ENCODE data around the gene POLE.

The POLE gene

DNA sequence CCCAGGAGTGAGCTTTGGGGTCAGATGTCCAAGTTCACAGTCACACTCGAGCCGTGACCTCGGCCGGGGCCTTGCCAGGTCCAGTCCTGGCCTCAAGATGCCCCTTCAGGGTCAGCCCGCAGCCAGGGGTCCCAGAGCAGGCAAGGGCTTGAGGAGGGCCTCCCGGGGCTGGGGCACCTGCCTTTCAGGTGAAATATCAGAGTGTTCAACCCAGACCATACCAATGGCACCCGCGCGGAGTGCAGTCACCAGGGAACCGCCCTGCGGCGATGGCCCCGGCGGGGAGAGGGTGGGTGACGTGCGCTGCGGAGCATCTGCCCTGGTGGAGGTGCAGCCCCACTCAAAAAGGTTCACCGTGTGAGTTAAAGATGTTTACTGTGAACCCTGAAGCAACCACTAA, 93.6 kb downstream of the POLE start:
- no peak for DNase-seq

DNA sequence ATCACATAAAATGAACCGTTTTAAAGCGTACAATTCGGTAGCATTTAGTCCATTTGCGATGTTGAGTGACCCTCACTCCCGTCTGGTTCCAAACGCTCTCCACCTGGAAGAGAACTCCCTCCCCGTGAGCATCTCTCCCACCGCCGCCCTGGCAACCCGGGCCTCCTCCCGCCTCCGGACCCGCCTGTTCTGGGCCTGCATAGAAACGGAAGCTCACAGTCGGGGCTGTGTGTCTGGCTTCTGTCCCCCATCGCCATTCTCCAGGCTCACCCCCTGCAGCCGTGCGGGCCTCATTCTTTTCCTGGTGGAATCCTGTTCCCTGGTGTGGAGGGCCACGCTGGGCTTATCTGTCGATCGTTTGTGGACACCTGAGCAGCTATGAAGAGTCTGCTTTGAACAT, 94.1 kb downstream of the POLE start:
- DNase-seq, result no peak

DNA sequence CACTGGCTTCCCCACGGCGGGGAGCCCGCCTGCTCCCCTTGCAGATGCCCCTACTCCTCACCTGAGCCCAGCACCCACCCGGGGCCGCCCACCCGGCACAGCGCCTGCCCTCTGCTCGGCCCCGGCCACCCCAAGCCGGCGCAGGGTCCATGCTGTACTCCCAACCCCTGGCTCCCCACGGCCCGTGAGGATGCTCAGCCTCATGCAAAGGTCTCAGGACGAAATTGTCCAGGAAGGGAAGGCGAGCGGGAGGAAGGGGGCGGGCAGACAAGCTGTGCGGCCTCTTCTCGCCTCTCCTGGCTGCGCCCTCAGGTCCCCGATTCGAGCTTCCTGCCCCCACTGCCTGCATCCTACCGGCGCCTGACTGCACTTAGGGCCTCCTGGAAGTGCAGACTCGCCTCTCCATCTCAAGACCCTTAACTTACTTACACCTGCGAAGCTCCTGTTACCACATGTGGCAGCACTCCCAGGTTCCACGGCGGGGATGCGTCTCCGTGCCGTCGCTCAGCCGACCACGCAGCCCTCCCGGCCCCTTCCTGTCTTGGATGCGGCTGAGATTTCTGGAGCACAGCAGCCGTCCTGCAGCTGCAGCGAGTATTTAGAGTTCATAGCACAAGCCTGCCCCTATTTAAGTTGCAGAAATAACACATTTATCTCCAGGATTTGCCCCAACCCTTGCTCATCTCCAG, 94.7 kb downstream of the POLE start:
- DNase-seq, result no peak

DNA sequence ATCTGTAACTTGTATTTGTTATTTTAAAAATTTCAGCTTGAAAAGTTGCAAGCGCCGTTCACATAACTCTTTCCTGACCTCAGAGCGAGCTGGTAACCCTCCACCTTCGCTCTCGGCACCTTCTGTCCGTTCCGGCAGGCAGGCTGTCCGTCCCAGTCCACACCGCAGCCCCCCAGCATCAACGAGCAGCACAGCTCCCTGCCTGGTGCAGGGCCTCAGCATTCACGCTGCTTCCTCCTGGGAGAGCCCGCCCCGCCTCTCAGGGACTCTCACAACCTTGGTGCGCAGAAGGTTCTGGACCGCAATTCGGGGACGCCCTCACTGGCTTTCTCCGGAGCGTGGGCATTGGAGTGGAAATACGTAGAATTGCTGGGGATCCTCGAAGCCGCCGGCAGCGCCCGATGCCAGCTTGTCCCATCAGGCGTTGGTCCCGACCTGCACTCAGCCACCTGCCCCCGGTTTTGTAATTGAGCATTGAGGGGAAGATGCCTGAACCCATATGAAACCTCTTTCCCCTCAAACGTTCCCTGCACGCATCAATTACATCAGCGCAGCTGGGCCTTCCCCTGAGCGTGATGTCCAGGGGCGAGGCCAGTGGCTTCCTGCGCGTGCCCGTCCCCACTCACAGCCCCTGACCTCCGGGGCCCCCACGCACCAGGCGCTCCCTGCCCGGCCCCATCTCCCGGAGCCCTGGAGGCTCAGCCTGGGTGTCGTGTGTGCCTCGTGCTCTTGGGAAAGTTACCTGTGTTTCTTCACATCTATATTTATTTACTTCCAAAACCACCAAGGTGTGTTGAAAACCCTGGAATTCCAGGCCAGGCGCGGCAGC, 95.8 kb downstream of the POLE start:
- no peak for DNase-seq

DNA sequence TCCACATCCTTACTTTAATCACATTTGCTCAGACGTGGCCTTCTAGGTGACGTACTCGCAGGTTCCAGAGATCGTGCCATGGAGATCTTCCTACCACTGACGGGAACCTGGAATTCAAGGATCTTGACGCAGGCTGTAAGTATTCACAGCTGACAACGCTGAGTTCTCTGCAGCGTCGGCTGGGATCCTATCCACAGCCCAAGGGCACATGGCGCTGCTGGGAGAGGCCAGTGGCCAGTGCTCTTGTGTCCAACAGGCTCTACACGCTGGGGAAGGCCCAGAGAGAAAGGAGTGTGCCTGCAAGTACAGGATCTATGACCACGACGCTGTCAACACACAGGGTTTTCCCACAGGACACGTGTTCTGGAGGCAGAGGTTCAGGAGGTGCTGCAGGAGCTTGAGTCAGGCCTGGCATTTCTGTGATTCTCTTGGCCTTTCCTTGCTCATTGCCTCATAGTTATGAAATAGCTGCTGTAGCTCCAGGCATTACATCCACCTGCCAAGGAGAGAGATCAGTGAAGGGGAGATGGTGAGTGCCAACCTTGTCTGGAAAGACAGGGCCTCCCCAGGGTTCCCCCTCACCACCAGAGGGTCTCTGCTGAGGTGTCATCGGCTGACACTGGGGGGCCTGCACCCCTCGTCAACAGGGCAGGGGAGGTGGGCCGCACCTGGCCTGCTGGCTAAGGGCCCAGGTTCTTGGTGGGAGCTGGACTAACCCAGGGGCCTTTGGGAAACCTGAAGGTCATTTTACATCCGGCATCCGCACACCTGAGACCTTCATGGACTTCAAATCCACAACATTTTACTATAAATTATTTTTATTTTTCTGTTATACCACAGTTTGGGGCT, 98.1 kb downstream of the POLE start:
- no peak for DNase-seq

DNA sequence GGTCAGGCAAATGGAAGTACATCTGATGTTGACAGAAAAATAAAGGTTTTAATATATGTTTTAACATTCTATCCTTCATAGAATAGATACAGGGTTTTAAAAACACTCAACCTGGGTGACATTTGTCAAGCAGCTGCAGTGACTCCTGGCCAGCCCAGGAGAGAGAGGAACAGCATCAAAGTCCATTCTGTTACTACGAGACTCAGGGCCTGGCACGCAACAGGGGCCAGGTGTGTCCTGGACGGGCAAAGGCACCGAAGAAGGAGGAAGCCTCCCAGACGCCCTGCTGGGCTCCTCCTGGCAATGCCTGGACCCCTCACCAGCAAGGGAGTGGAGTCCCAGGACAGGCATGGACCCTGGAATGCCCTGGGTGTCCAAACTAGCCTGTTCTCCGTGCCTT, 98.8 kb downstream of the POLE start:
- no peak for DNase-seq

DNA sequence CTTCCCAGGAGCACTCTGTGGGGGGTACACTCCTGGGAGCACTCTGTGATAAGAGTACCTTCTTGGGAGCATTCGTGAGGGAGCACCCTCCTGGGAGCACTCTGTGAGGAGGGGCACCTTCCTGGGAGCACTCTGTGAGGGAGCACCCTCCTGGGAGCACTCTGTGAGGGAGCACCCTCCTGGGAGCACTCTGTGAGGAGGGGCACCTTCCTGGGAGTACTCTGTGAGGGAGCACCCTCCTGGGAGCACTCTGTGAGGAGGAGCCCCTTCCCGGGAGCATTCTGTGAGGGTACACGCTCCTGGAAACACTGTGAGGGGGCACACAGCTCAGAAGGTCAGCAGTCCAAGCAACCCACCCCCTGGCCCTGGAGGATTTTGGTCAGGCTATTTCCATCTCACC, 99.4 kb downstream of the POLE start:
- no peak for DNase-seq

DNA sequence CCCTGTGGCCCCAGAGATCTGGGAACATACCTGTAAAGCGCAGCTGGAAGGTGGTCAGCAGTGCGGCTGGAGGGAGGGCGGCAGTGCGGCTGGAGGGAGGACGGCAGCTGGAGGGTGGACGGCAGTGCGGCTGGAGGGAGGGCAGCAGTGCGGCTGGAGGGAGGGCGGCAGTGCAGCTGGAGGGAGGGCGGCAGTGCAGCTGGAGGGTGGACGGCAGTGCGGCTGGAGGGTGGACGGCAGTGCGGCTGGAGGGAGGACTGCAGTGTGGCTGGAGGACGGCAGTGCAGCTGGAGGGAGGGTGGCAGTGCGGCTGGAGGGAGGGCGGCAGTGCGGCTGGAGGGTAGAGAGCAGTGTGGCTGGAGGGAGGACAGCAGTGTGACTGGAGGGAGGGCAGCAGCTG, 100.2 kb downstream of the POLE start:
- no peak for DNase-seq

DNA sequence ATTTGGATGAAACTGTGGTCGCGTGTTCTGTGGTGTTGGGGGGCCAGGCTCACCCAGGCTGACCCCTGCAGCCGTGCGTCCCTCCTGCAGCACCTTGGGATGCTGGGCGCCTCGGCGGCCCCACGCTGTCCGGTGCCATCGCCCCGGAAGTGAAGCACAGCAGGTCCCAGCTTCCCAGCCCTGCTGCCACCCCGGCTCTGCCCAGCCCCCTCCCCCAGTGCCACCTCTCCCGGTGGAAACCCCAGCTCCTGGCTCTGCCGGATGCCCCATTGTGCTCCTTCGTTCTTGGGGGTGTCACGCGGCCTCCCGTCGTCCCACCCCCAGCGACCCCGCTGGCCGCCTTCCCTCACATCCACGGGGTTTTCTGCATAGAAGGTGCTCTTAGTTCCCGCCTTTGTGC, 102.0 kb downstream of the POLE start:
- DNase-seq, result no peak

DNA sequence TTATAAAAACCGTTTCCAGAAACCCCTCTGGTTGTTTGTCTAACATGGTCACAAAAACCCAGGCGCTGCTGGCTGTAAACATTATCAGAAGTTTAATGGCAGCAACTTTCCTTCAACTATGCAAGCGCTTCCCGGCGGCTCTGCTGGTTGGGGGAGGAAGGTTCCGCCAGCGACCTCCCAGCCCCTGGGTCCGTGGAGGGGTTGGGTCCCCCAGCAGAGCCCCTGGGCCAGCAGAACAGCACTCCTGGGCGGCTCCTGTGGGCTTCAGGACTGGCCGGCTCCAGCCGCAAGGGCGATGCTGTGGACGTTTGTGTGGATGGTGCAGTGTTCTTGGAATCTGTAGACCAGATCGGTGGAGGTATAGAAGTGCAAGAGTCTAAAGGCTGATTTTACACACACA, 102.7 kb downstream of the POLE start:
- no peak for DNase-seq

DNA sequence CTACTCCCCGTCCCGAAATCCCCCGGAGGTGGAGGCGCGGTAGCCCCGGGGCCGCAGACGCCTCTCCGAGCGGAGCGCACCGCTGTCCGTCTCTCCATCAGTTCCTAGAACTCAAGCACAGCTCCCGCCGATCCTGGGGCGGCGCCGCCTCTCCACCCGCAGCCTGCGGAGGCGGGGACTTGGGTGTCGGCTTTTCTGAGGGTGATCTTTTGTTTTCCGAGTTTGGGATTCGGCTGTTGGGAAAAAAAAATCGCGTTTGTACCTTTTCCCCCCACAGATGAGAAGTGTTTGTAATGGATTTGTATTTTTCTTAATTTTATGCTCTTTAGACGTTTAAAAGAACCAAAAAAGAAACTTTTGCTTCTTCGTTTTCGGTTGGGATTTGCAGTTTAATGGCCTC, 103.4 kb downstream of the POLE start:
- DNase-seq, result no peak

DNA sequence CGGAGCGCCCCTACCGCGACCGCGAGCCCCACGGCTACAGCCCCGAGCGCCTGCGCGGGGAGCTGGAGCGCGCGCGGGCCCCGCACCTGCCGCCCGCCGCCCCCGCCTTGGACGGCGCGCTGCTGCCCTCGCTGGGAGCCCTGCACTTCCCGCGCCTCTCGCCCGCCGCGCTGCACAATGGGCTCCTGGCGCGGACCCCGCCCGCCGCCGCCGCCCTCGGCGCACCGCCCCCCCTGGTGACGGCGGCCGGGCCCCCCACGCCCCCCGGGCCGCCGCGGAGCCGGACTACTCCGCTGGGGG, 103.8 kb downstream of the POLE start:
- DNase-seq, result no peak

DNA sequence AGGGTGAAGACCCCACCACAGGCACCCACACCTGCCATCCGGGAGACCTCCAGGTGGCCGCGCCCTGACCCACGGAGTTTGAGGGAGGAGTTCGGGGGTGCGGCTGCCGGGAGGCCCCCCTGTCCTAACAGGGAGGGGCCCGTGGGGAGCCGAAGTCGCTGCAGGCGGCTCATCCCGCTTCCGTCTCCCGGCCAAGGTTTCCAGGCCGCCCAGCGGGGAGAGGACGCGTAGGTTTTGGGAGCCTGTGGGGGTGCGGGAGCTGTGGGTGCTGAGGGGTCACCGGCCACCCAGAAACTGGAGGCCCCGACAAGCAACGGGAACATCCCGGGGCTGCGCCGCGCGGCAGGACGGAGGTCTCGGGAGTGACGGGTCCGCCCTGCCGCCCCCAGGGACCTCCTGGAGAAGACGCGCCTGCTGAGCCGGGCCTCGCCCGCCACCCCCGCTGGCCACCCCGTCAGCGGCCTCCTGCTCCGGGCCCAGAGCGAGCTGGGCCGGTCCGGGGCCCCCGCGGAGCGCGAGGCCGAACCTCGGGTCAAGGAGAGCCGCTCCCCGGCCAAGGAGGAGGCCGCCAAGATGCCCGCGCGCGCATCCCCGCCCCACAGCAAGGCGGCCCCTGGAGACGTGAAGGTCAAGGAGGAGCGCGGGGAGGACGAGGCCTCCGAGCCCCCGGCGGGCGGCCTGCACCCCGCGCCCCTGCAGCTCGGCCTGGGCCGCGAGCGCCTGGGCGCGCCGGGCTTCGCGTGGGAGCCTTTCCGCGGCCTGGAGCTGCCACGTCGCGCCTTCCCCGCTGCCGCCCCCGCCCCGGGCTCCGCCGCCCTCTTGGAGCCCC, 104.3 kb downstream of the POLE start:
- no peak for DNase-seq

DNA sequence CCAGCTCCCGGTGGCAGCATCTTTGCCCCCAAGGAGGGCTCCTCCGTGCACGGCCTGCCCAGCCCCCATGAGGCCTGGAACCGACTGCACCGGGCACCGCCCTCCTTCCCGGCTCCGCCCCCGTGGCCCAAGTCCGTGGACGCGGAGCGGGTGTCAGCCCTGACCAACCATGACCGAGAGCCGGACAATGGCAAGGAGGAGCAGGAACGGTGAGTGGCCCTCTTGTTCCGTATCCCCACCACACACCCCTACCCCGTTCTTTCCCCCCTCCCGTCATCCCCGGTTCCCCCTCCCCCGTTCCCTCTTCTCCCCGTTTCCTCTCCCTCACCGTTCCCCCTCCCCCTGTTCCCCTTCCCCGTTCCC, 105.1 kb downstream of the POLE start:
- DNase-seq, result no peak

DNA sequence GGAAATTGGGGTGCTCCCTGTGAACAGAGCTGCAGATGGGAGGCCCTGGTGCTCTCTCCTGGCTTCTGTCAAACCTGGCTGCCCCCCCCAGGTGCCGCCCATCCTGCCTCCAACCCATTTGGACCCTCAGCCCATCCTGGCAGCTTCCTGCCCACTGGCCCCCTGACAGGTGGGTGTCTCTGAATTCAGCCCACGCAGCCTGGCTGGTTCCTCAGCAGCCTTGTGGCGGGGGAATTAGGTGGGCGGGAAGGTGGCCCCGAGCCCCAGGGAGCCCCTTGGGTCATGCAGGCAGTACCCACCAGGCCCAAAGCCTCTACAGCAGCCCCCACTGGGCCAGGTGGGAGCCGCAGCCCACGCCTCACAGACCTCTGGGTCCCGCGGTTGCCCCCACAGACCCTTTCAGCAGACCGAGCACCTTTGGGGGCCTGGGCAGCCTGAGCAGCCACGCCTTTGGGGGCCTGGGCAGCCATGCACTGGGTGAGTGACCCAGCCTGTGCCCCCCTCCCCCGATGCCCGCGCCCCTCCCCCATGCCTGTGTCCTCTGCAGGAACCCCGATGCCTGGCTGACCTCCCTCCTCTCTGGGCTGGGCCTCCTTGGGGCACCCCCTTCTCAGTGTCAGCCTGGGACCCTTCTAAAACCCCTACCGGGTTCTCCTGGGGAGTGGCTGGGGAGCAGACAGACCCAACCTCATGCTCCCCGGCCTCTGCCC, 105.6 kb downstream of the POLE start:
- DNase-seq, result no peak

DNA sequence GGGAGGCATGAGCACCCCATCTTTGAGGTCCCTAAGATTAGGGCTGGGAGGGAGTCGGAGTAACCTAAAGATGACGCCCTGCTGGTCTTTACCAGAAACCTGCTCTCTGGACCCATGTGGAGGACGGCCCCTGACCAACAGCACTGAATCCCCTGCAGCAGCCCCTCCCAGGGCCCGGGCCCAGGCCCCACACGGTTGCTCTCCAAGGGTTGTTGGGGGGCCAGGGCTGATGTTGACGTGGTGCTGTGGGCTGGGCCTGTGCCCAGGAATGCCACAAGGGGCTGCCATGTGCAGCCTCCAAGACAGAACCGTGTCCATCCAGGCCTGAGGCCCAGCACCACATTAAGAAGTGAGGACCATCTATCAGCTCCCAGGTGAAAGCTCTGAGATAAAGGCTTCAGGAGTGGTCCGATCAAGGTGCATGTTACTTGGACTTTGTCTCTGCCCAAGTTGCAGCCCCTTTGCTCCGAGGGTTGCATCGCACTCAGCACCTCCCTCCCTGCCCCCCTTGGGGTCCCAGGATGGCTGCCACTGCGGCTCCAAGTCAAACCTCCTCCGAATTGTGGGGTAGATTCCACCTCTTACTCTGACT, 106.3 kb downstream of the POLE start:
- DNase-seq, result no peak

DNA sequence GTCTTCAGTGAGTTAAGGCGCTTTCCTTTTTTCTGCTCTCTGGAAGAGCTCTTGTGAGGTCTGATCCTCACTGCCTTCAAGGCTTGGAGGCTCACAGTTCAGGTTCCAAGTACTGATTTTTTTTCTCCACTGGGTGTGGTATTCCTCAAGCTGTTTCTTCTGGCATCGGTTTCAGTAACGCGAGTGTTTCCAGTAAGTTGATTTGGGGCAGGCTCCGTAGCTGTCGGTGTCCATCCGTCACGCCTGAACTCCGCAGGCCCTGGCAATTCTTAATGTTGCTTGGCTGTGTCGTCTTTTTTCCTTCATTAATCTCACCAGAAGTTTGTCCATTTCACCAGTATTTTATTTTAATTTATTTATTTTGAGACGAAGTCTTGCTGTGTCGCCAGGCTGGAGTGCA, 107.4 kb downstream of the POLE start:
- DNase-seq, result no peak

DNA sequence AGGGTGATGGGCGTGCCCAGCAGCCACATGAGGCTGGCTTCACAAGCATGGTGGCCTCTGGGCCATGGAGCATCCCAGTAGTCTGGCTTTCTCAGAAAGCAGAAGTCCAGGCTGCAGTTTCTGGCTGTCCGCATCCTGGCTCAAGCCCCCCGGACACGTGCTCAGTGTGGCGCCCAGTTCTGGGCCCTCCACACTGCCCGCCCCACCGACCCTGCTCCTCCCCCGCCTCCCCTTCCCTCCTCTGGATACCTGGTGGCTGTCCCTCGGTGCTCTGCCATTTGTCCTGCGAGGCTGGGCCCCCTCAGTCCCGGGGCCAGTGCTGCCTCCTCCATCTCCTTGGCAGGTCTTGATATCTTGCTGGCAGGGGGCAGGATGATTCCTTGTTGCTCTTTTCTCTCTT, 108.3 kb downstream of the POLE start:
- DNase-seq, result no peak

DNA sequence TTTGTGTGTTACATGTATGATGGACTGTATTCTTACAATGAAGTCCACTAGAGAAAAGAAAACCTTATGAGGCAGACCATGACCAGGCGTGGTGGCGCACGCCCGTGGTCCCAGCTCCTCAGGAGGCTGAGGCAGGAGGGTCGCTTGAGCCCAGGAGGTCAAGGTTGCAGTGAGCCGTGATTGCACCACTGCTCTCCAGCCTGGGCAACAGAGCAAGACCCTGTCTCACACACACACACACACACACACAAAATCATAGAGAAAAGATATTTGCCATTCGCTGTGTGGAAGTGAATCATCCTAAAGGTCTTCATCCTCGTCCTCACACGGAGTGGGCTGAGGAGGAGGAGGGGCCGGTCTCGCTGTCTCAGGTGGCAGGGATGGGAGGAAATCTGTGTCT, 109.0 kb downstream of the POLE start:
- no peak for DNase-seq

DNA sequence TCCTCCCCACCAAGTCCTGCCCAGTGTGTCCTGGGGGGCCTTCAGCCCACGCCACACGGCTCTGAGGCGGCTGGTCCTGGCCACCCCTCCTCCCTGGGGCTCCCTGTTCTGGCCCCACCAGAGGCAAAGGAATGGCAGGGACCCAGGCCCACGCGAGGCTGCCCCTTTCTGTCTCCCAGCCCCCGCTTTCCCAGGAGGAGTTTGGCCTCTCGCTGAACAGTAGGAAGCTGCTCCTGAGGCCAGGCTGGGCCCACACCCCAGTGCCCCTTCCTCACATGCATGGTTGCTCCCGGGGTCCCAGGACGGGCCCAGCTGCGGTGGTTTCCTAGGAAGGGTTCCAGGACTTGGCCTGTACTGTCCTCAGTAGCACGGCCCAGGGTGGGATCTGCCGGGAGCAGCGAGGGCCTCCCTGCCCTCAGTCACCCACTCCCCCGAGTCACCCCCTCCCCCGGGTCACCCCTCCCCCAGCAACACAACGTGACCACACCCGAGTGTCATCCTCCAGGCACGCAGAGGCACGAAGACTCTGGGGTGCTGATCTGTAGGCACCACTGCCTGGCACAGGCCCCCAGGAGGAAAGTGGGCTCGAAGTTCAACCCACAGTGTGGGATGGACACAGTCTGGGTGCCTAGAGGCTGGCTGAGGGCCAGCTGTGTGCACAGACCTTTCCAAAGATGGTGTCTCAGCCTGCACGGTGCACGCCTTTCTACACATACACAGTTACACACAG, 109.8 kb downstream of the POLE start:
- no peak for DNase-seq

DNA sequence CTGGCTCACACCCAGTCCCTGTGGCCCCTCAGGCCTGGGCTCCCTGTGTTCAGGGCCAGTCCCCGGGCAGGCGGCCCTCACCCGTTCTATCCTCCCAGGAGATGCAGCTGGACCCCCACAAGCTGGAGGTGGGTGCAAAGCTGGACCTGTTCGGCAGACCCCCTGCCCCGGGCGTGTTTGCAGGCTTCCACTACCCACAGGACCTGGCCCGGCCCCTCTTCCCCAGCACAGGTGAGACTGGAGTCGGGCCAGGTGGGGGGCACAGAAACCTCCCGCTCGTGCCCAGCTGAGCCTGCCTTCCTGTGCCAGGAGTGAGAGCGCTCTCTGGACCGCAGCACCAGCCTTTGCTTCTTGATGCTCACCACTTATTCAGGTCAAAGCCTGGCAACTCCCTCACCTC, 110.4 kb downstream of the POLE start:
- DNase-seq, result no peak

All from NCI-H2029 (cell line).